MV-4-11 (cell line): Measurements from ENCODE around the gene CDHR3.

Source experiments
- DNase-seq: peaks from one replicate; lab custom pipeline; 2025; lab: John Stamatoyannopoulos, UW

The CDHR3 gene

GRCh38 chr7:106049139-106049752 lies 86.2 kb downstream of the CDHR3 start:
- DNase-seq, result no peak

DNA sequence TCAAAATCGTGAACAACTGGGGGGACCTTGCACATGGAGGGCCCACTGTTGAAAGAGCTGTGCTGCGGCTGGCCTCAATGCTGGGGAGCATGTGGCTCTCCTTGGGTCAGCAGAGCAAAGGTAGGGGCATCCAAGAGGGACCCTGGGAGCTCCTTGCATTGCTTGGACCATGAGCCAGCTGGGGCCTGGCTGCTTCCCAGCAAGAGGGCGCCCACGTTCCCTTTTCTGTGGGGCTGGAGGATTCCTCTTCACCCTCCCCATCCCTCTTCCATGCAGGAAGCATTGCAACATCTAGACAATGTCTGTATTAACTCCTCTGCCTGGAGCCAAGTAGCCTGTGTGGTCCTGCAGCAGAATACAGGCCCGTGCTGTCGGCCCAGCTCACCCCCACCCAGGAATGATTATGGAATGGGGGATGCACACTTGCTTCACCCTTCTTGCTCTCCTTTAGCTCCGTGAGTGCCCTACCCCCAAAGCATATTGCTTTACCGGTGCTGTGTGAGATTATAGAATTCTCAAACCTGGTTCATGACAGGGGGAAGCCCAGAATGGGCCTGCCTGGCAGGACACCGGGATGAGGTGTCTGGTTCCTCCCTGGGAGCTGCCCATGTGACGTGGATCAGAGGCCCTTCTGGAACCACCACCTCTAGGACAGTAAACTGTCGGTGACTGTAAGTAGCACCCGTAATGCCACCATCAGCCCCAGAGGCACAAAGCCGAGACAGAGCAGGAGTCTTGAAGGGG lies 87.1 kb downstream of the CDHR3 start:
- peak; percentile 32 for DNase-seq

- DNase-seq, result no peak
Measured at GRCh38 chr7:106050746-106051117, 87.7 kb downstream of the CDHR3 start.

DNA sequence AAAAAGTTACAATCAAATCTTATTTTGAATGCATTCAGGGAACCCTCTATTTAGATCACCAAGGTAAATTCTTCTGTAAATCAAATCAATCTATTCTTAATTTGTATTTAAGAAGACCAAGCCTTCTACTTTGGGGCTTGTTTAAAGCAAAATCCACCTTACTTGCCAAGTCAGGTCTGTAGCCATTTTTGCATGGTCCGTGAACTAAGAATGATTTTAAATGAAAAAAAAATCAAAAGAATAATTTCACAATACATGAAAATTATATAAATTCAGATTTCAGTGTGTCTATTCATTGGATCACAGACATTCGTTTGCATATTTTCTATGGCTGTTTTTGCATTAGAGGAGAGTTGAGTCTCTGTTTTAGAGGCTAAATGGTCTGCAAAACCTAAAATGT lies 89.6 kb downstream of the CDHR3 start:
- no peak for DNase-seq

DNA sequence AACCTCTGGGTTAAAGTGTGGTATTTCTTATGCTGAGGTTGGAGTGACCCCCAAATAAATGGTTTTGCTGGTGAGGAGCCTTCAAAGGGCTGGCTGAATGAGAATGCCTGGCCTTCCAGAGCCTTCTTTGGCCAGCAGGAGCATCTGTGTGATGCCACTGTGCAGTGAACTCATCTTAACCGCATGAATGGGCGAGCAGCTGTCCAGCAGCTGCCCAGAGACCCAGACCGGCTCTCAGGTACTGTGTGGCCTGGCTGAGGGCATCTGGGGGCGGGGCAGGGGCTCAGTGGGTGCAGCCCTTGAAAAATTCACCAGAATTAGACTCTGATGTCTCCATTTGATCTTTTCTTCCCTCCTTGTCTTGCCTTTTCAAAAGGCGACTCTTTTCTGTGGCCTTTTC lies 90.0 kb downstream of the CDHR3 start:
- DNase-seq, result no peak

DNA sequence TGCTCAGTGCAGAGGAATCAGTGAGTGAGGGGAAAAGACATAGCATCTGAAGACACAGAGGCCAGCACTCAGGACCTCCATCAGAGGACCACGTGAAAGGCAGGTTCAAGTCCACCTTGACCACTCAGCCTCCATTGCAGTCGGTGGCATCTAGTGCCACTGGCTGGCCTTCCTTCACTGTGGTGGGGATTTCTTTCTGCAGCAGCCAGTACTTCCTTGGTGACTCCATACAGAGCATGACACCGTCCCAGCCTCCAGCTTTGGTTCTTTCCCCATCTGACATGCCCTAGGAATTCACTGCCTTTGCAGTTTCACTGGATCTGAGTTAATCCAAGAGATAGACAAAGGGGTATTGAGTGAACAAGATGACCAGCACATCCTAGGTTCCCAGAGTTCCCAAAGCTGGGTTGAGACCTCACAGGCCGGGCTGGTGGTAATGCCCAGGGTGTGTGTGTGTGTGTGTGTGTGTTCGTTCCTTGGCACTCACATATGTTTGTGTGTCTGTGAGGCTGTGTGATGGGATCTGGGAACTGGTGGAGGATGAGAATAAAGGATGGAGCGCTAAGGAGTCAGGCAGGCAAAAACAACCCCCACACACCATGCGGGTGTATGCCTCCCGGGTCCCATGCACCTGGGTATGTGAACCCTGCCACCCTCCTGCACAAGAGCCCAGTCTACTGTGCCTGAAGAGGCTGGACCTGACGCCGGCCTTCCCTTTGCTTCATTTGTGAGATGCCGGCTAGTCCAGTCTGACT lies 91.3 kb downstream of the CDHR3 start:
- DNase-seq, result no peak

DNA sequence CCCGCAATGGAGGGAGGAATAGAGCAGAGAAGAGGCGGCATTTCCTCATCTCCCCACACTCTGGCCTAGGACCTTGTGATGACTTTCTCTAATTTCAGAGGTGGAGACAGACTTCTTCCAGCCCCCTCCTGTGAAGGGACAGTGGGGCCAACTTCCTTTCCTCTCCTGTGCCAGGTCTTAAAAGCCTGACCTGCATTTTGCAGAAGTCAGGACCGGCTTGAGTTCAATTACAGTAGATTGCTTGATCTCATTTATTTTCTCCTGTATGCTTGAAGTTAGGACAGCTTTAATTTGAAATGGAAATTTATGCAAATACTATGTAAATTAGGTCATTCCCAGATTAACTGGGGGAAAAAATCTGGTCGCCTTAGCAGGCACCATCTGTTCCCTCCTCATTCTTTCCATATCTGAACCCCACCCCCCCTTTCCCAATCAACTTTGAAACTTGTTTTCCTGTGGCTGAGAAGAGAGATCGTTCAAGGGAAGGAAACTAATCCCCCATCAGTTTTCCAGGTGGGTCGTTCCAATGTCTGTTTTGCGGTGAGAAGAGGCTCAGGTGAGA lies 92.0 kb downstream of the CDHR3 start:
- no peak for DNase-seq

DNA sequence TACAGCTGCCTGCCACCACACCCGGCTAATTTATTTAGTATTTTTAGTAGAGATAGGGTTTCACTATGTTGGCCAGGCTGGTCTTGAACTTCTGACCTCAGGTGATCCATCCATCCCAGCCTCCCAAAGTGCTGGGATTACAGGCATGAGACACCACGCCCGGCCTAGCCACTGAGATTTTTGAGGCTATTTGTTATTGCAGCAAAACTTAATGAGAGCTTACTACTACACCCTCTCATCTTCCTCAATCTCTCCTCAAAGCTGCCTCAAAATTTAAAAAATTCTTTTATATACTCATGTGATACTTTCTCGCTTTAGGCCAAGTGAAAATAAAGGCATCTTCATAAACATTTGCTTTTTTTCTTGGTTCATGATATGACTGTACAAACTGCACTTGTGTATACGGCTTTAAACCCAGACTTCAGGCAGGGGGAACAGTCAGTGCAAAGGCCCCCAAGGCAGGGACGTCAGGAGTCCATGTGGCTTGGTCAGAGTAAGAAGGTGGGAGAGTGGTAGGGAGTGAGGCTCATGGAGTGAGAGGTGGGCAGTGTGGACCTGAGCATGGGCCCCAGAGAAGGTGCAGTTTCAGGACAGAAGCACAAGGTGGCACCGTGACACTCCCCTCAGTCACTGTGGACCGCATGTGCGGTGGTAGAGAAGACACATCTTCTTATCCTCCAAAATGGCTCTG lies 93.6 kb downstream of the CDHR3 start:
- DNase-seq, result peak; percentile 40

DNA sequence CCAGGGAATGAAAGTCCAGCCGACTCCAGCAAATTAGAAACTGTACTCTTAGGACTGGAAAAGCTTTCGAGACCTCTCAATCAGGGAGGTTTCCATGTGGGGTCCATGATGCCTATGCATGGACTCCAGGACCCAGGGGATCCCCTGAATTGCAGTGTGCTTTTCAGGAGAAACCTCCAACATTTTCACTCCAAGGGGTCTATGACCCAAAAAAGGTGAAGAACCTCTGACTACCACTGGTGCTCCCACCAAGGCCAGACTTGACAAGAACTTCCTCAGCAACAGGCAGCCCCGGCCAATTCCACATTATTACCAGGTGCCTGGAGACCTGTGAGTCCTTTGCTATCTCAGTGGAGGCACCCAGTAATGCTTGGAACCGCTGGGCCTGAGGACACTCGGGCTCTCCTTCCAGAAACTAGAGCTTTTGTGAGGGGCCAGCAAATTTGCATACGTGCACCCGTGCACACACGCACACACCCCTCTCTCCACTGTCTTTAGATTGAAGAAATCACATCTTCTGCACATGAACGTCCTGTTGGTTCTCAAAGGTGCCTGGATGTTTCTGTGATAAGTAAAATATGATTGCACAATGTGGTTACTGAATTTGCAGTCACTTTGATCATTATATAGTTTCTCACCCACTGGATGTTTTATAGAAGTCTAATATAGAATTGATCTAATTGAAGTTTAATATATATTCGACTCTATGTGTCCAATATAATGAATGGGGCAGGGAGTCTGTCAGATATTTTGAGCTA lies 94.3 kb downstream of the CDHR3 start:
- DNase-seq, result no peak

GRCh38 chr7:106057962-106058927 lies 95.2 kb downstream of the CDHR3 start:
- DNase-seq, result no peak

DNA sequence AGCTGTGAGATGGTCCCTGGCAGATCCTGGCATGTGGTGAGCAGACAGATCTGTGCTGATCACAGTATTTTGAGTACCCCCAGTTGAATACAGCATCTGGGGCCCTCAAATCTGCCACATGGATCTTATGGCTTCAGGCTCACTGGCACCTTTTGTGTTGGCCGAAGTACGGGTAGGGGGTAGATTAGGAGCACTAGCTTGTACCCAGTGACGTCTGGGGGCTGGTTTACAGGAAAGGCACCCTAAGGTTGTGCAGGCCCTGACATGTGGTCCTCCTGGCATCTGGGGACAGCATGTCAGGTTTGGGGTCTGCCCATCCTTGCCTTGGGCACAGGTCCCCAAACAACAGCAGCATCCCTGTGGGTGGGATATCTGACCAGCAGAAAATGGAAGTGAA lies 95.9 kb downstream of the CDHR3 start:
- no peak for DNase-seq

DNA sequence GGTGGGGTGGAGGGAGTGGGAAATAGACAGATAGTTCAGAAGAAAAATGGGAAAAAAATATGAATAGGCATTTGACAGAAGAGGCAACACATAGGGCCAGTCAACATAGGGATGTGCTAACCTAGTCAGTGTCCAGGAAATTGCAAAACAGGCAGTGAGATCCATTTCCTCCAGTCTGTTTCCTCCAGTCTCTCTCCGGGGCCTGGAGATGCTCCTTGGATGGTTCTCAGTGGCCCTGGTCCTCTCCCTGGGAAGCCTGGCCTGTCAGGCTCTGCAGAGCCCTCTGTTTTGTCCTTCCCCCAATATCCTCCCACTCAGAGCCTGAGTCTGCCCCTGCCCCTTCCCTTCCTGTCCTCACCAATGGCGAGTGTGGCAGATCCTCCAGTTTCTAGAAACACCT lies 96.5 kb downstream of the CDHR3 start:
- peak; percentile 61 for DNase-seq

DNA sequence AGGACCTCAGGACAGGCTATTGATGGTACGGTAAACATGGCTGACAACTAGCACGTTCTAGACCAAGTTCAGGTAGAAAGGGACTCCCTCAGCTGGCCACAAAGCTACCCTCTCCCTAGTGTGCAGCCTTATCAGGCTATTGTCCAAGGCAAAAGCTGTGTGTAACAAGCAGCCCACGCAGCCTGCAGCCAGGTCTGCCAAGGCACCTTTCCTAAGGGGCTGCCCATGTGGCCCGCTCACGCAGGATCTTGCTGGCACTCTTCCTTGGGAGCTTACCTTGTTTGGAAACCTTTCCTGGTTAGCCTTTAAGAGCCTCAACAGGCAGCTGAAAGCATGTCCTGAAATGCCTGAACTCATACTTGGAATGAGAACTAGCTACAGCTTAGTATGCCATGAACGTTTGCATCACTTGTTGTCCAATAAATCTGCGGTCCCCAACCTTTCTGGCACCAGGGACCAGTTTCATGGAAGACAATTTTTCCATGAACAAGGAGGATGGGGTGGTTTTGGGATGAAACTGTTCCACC lies 97.4 kb downstream of the CDHR3 start:
- DNase-seq, result no peak

GRCh38 chr7:106061301-106061979 lies 98.4 kb downstream of the CDHR3 start:
- DNase-seq, result peak; percentile 35

GRCh38 chr7:106062006-106062405 lies 98.9 kb downstream of the CDHR3 start:
- no peak for DNase-seq

DNA sequence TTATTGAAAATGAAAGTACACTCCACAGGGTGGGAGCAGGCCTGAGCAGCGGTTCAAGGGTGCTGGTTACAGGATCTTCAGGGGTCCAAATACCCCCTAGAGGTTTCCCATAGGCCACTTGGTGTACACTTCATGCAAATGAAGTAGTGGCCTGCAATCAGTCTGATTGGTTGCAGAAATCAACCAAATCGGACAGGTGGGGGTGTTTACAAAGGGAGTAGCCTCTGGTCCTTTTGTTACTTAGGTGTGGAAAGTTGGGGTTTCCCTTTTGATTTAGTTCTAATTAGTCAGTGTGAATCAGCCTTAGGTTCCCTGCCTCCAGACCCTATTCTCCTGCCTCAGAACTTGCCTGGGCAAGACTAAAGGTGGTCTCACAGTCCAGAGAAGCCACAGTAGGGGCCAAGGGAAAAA lies 99.5 kb downstream of the CDHR3 start:
- no peak for DNase-seq

DNA sequence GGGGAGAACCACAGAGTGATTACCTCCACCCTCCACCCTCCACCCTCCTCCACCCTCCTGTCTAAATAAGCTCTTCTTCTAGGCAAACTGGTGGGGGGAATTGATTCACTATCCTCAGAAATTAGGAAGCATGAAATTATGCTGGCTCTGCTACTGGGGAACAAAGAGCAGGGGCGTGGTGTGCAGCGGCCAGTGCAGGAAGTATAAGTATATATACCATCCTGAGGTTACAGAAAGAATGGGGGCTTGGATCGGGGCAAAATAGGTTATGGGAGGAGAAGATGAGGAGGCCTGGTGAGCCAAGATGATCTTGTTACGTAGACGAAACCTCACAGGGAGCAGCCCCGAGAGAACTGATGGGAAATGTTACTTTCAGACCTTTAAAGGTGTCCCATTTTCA lies 100.0 kb downstream of the CDHR3 start:
- peak; percentile 15 for DNase-seq

- no peak for DNase-seq
Measured at GRCh38 chr7:106063692-106064091, 100.6 kb downstream of the CDHR3 start.

GRCh38 chr7:106064316-106064715 lies 101.3 kb downstream of the CDHR3 start:
- no peak for DNase-seq
